ENCODE measurements around the gene OR6C74. TPM values are rescaled to one million over a fixed set of nuclear protein-coding genes. Genes with fewer than 3 reads are reported as not detected.

Gene OR6C74
- not detected for polyA plus RNA-seq (2013, experiment 1 of 2)
- not detected for polyA plus RNA-seq (2013, experiment 2 of 2)

GRCh38 chr12:55244309-55244708 is at the start of gene OR6C74:
Gene OR6C74 (plus strand): TSS chr12:55244609. CDS start chr12:55247288, 2,679 bp downstream.
- no peak within 1 kb of the TSS for H3K18ac ChIP-seq (ENCODE audit: low read depth in 1 of 2, low read length in 2 of 2)
- no peak within 1 kb of the TSS for H3K14ac ChIP-seq (ENCODE audit: low read length in 2 of 2)
- no peaks in the 10 kb centered on the region for H3K9me3 ChIP-seq (ENCODE audit: control insufficient read depth, low read length)
- H3K4me3 ChIP-seq (ENCODE audit: insufficient read depth in 1 of 2, low read depth in 1 of 2, low read length in 2 of 2), result no peak within 1 kb of the TSS
- no peak within 1 kb of the TSS for H2BK120ac ChIP-seq (ENCODE audit: low read depth, low read length)
- H3K27me3 ChIP-seq (ENCODE audit: control insufficient read depth in 1 of 2, insufficient read depth in 1 of 2, low read length in 2 of 2), result peaks cover 0 to 3% of the 10 kb centered on the region in 2 experiments
- no peak for DNase-seq
- WGBS, result no CpG with 5 or more reads among the region's 3 CpGs
- H3K9ac ChIP-seq (ENCODE audit: low read length), result no peak within 1 kb of the TSS
- no peak within 1 kb of the TSS for H2AK5ac ChIP-seq (ENCODE audit: low read length, severe bottlenecking)
- H3K36me3 ChIP-seq (ENCODE audit: control insufficient read depth in 1 of 2, insufficient read depth in 2 of 2, low read depth in 1 of 2, low read length in 2 of 2), result no peaks in the 10 kb centered on the region
- no peak within 1 kb of the TSS for H3K4ac ChIP-seq (ENCODE audit: low read depth in 1 of 2, low read length in 2 of 2)
- no peaks in the 10 kb centered on the region for H3K4me1 ChIP-seq (ENCODE audit: control insufficient read depth, insufficient read depth, low read depth, low read length)
- H4K8ac ChIP-seq (ENCODE audit: low read length), result no peak within 1 kb of the TSS
- no peak within 1 kb of the TSS for H2BK12ac ChIP-seq (ENCODE audit: low read length in 2 of 2)
- no peak within 1 kb of the TSS for H4K91ac ChIP-seq (ENCODE audit: low read length)
- no peak within 1 kb of the TSS for H3K23ac ChIP-seq (ENCODE audit: low read length in 2 of 2)
- H3K27ac ChIP-seq (ENCODE audit: low read length, poor library complexity, severe bottlenecking), result no peak within 1 kb of the TSS
- no peak within 1 kb of the TSS for H2BK15ac ChIP-seq (ENCODE audit: low read depth, poor library complexity, severe bottlenecking)
- no peak within 1 kb of the TSS for H2AFZ ChIP-seq (ENCODE audit: low read depth, low read length)
- no peak within 1 kb of the TSS for H2BK5ac ChIP-seq (ENCODE audit: low read depth, low read length, poor library complexity, severe bottlenecking)
- H3K79me1 ChIP-seq (replicated peaks; ENCODE audit: low read length, poor library complexity, severe bottlenecking), result no peaks in the 10 kb centered on the region
- no peak within 1 kb of the TSS for H3K4me2 ChIP-seq (ENCODE audit: low read length, poor library complexity, severe bottlenecking)

DNA sequence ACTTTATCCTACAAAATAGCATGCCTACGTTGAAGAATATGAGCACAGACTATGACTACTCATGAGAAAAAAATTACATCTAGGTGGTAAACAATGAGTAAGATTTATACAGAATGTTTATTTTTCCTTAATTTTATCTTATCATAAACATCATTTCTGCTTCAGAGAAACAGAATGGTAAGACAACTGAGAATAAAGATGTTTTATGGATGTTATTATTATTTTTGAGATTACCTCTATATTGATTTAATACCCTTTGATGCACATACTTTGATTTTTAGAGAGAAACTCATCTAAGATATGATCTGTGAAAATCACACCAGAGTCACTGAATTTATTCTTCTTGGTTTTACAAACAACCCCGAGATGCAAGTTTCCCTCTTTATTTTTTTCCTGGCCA is 23.7 kb upstream of the OR6C74 start, which contains the start of gene OR10A7:
Gene OR10A7, plus strand, starts transcription at position 301 of the 400 bp plus-strand sequence. Its CDS starts 0 bp downstream, at position 301.
- Histone ChIP-seq H4K91ac (ENCODE audit: low read length) (no peak within 1 kb of the TSS), H2BK12ac (ENCODE audit: low read length in 2 of 2) (no peak within 1 kb of the TSS), H3K9me3 (ENCODE audit: control insufficient read depth, low read length) (no peaks in the 10 kb centered on the region), H3K36me3 (ENCODE audit: control insufficient read depth in 1 of 2, insufficient read depth in 2 of 2, low read depth in 1 of 2, low read length in 2 of 2) (no peaks in the 10 kb centered on the region), H3K4me3 (ENCODE audit: insufficient read depth in 1 of 2, low read depth in 1 of 2, low read length in 2 of 2) (no peak within 1 kb of the TSS), H4K8ac (ENCODE audit: low read length) (no peak within 1 kb of the TSS), H3K23ac (ENCODE audit: low read length in 2 of 2) (no peak within 1 kb of the TSS), H2BK5ac (ENCODE audit: low read depth, low read length, poor library complexity, severe bottlenecking) (no peak within 1 kb of the TSS), H3K14ac (ENCODE audit: low read length in 2 of 2) (no peak within 1 kb of the TSS), H3K4me2 (ENCODE audit: low read length, poor library complexity, severe bottlenecking) (no peak within 1 kb of the TSS), H2AFZ (ENCODE audit: low read depth, low read length) (no peak within 1 kb of the TSS), H3K4me1 (ENCODE audit: control insufficient read depth, insufficient read depth, low read depth, low read length) (no peaks in the 10 kb centered on the region), H2AK5ac (ENCODE audit: low read length, severe bottlenecking) (no peak within 1 kb of the TSS), H2BK15ac (ENCODE audit: low read depth, poor library complexity, severe bottlenecking) (no peak within 1 kb of the TSS), H3K27me3 (ENCODE audit: control insufficient read depth in 1 of 2, insufficient read depth in 1 of 2, low read length in 2 of 2) (no peaks in the 10 kb centered on the region), H3K18ac (ENCODE audit: low read depth in 1 of 2, low read length in 2 of 2) (no peak within 1 kb of the TSS), H3K79me1 (replicated peaks; ENCODE audit: low read length, poor library complexity, severe bottlenecking) (no peaks in the 10 kb centered on the region), H3K9ac (ENCODE audit: low read length) (no peak within 1 kb of the TSS), H3K27ac (ENCODE audit: low read length, poor library complexity, severe bottlenecking) (no peak within 1 kb of the TSS), H3K4ac (ENCODE audit: low read depth in 1 of 2, low read length in 2 of 2) (no peak within 1 kb of the TSS), H2BK120ac (ENCODE audit: low read depth, low read length) (no peak within 1 kb of the TSS)
- DNase-seq, result no peak
- WGBS, result 77% methylated on average over 1 of the region's 2 CpGs

DNA sequence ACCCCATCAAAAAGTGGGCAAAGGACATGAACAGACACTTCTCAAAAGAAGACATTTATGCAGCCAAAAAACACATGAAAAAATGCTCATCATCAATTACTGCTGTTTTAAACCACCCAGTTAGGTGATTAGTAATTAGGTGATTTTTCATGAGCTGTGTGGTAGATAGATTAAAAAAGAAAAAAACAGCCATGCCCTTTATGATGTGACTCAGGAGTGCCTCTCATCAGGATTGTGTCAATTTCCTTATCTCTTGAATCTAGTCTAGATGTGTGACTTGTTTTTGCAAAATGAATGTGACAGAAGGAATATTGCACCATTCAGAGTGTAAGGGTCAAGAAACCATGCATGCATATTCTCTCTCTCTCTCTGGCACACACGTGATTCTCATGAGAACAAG is 17.9 kb upstream of the OR6C74 start:
- no peak overlapping the region for H2BK5ac ChIP-seq (ENCODE audit: low read depth, low read length, poor library complexity, severe bottlenecking)
- H3K18ac ChIP-seq (ENCODE audit: low read depth in 1 of 2, low read length in 2 of 2), result no peak overlapping the region
- no peak overlapping the region for H3K4me3 ChIP-seq (ENCODE audit: insufficient read depth in 1 of 2, low read depth in 1 of 2, low read length in 2 of 2)
- no peak overlapping the region for H4K91ac ChIP-seq (ENCODE audit: low read length)
- no CpG with 5 or more reads among the region's 1 CpG for WGBS
- H3K4me1 ChIP-seq (ENCODE audit: control insufficient read depth, insufficient read depth, low read depth, low read length), result no peaks in the 10 kb centered on the region
- H4K8ac ChIP-seq (ENCODE audit: low read length), result no peak overlapping the region
- no peak overlapping the region for H3K27ac ChIP-seq (ENCODE audit: low read length, poor library complexity, severe bottlenecking)
- H2BK120ac ChIP-seq (ENCODE audit: low read depth, low read length), result no peak overlapping the region
- no peak overlapping the region for H2BK15ac ChIP-seq (ENCODE audit: low read depth, poor library complexity, severe bottlenecking)
- no peaks in the 10 kb centered on the region for H3K79me1 ChIP-seq (replicated peaks; ENCODE audit: low read length, poor library complexity, severe bottlenecking)
- H3K4ac ChIP-seq (ENCODE audit: low read depth in 1 of 2, low read length in 2 of 2), result no peak overlapping the region
- H3K9me3 ChIP-seq (ENCODE audit: control insufficient read depth, low read length), result no peaks in the 10 kb centered on the region
- H3K9ac ChIP-seq (ENCODE audit: low read length), result no peak overlapping the region
- H3K27me3 ChIP-seq (ENCODE audit: control insufficient read depth in 1 of 2, insufficient read depth in 1 of 2, low read length in 2 of 2), result no peaks in the 10 kb centered on the region
- no peak overlapping the region for H2AFZ ChIP-seq (ENCODE audit: low read depth, low read length)
- no peak overlapping the region for H3K23ac ChIP-seq (ENCODE audit: low read length in 2 of 2)
- H2AK5ac ChIP-seq (ENCODE audit: low read length, severe bottlenecking), result no peak overlapping the region
- DNase-seq, result no peak
- H3K4me2 ChIP-seq (ENCODE audit: low read length, poor library complexity, severe bottlenecking), result no peak overlapping the region
- no peak overlapping the region for H2BK12ac ChIP-seq (ENCODE audit: low read length in 2 of 2)
- H3K36me3 ChIP-seq (ENCODE audit: control insufficient read depth in 1 of 2, insufficient read depth in 2 of 2, low read depth in 1 of 2, low read length in 2 of 2), result no peaks in the 10 kb centered on the region
- H3K14ac ChIP-seq (ENCODE audit: low read length in 2 of 2), result no peak overlapping the region

DNA sequence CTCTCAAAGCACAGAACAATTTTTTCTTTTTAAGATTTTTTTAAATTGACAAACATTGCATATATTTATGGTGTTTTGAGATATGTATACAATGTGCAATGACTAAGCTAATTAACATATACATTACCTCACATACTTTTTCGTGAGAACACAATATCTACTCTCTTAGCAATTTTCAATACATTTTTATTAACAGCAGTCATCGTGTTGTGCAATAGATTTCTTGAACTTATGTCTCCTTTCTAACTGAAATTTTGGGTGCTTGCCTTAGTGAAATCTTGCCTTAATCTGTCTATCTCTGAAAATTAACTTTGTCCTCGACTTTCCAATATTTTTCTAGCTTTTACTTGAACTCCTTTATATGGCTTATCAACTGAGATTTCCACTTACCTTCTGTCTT is 16.8 kb upstream of the OR6C74 start:
- Histone ChIP-seq H3K4ac (ENCODE audit: low read depth in 1 of 2, low read length in 2 of 2) (no peak overlapping the region), H3K9me3 (ENCODE audit: control insufficient read depth, low read length) (no peaks in the 10 kb centered on the region), H3K27me3 (ENCODE audit: control insufficient read depth in 1 of 2, insufficient read depth in 1 of 2, low read length in 2 of 2) (no peaks in the 10 kb centered on the region), H4K8ac (ENCODE audit: low read length) (no peak overlapping the region), H3K79me1 (replicated peaks; ENCODE audit: low read length, poor library complexity, severe bottlenecking) (no peaks in the 10 kb centered on the region), H3K4me1 (ENCODE audit: control insufficient read depth, insufficient read depth, low read depth, low read length) (no peaks in the 10 kb centered on the region), H4K91ac (ENCODE audit: low read length) (no peak overlapping the region), H2BK120ac (ENCODE audit: low read depth, low read length) (no peak overlapping the region), H3K9ac (ENCODE audit: low read length) (no peak overlapping the region), H3K18ac (ENCODE audit: low read depth in 1 of 2, low read length in 2 of 2) (no peak overlapping the region), H3K23ac (ENCODE audit: low read length in 2 of 2) (no peak overlapping the region), H3K14ac (ENCODE audit: low read length in 2 of 2) (no peak overlapping the region), H3K4me2 (ENCODE audit: low read length, poor library complexity, severe bottlenecking) (no peak overlapping the region), H3K27ac (ENCODE audit: low read length, poor library complexity, severe bottlenecking) (no peak overlapping the region), H2BK15ac (ENCODE audit: low read depth, poor library complexity, severe bottlenecking) (no peak overlapping the region), H2BK5ac (ENCODE audit: low read depth, low read length, poor library complexity, severe bottlenecking) (no peak overlapping the region), H2BK12ac (ENCODE audit: low read length in 2 of 2) (no peak overlapping the region), H3K36me3 (ENCODE audit: control insufficient read depth in 1 of 2, insufficient read depth in 2 of 2, low read depth in 1 of 2, low read length in 2 of 2) (no peaks in the 10 kb centered on the region), H2AK5ac (ENCODE audit: low read length, severe bottlenecking) (no peak overlapping the region), H2AFZ (ENCODE audit: low read depth, low read length) (no peak overlapping the region), H3K4me3 (ENCODE audit: insufficient read depth in 1 of 2, low read depth in 1 of 2, low read length in 2 of 2) (no peak overlapping the region)
- 27% methylated on average over 3 of the region's 3 CpGs for WGBS
- no peak for DNase-seq

Data from mesenchymal stem cell (in vitro differentiated cells and primary cell).